Activated T-helper 17 cell treated with anti-CD3 and anti-CD28 coated beads, Interleukin-2, amount 50 U/mL, for 72 hours (primary cell): Measurements from ENCODE around the gene PRKCE. TPM values are rescaled to one million over a fixed set of nuclear protein-coding genes. Genes with fewer than 3 reads are reported as not detected.
"Not testable (repeated sequence)": the region's sequence is repeated elsewhere in the genome, so short reads cannot be mapped to it uniquely, and the experiment has no call there.

ENCODE experiments used
- ATAC-seq: fragments of 150-1000 bp; cut with Tn5 transposase; replicated peaks from 2 replicates; pipeline ENCODE4 v1.10.0; 2021; ENCODE audit warnings: mild to moderate bottlenecking, moderate library complexity
- H3K27ac Mint-ChIP-seq: one replicate; pipeline ENCODE4 v1.8.0; 2022; ENCODE audit warnings: mixed read lengths
- H3K27me3 Mint-ChIP-seq: one replicate; pipeline ENCODE4 v1.8.0; 2022; ENCODE audit warnings: mixed read lengths
- H3K36me3 Mint-ChIP-seq: one replicate; pipeline ENCODE4 v1.8.0; 2022; ENCODE audit warnings: low read depth, mild to moderate bottlenecking, mixed read lengths
- H3K4me1 Mint-ChIP-seq: one replicate; pipeline ENCODE4 v1.8.0; 2022; ENCODE audit warnings: mixed read lengths
- H3K4me3 Mint-ChIP-seq: one replicate; pipeline ENCODE4 v1.8.0; 2022; ENCODE audit warnings: mild to moderate bottlenecking, mixed read lengths
- H3K9me3 Mint-ChIP-seq: one replicate; pipeline ENCODE4 v1.8.0; 2022; ENCODE audit warnings: mixed read lengths
- total RNA-seq, 2 donors: library from RNA; stranded (reverse); gene quantifications; one replicate each; pipeline ENCODE4 v1.2.3, GENCODE V29; 2022

The PRKCE gene
- total RNA-seq, 2 donors from 2014 or later: 15.9 to 16.6 TPM

DNA sequence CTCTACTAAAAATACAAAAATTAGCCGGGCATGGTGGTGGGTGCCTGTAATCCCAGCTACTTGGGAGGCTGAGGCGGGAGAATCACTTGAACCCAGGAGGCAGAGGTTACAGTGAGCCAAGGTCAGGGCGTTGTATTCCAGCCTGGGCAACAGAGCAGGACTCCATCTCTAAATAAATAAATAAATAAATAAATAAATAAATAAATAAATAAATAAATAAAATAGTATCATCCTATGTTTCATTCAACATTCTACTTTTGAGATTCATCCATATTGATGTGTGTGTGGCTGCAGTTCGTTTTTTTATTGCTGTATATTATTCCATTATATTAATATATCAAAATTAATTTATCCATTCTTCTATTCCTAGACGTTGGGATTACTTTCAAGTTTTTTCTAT lies 207.4 kb downstream of the PRKCE start:
- not testable (repeated sequence) for H3K36me3 Mint-ChIP-seq, H3K27ac Mint-ChIP-seq, H3K4me3 Mint-ChIP-seq, H3K9me3 Mint-ChIP-seq, ATAC-seq, H3K27me3 Mint-ChIP-seq
- peaks cover 20% of the 10 kb centered on the region for H3K4me1 Mint-ChIP-seq

DNA sequence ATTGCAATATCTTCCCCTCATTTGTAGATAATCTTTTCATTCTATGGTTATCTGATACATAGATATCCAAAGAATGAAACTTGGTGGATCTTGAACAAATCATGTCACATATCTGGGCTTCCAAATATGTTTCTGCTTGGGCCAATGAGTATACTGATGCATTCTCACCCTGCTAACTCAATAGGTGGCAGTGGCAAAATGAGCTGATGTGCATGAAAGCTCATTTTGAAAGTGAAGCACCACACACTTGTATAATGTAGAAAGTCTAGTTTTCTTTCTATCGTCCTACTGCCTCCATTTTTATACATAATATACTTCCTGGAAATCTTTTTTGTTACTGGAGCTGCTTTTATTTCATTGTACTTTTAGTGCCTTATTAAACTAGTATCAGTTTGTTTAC lies 208.2 kb downstream of the PRKCE start:
- no peaks in the 10 kb centered on the region for H3K9me3 Mint-ChIP-seq
- ATAC-seq: peak; percentile 55
- no peaks in the 10 kb centered on the region for H3K27me3 Mint-ChIP-seq
- peaks cover 20% of the 10 kb centered on the region for H3K4me1 Mint-ChIP-seq
- no peaks in the 10 kb centered on the region for H3K36me3 Mint-ChIP-seq
- H3K27ac Mint-ChIP-seq: no peak overlapping the region
- peak overlapping the region; percentile 71 for H3K4me3 Mint-ChIP-seq

GRCh38 chr2:45860136-45861121 lies 209.0 kb downstream of the PRKCE start:
- peak overlapping the region; percentile 71 for H3K4me3 Mint-ChIP-seq
- no peaks in the 10 kb centered on the region for H3K9me3 Mint-ChIP-seq
- no peaks in the 10 kb centered on the region for H3K36me3 Mint-ChIP-seq
- peak overlapping the region; percentile 80 for H3K27ac Mint-ChIP-seq
- peaks cover 20% of the 10 kb centered on the region for H3K4me1 Mint-ChIP-seq
- ATAC-seq: peak; percentile 45
- no peaks in the 10 kb centered on the region for H3K27me3 Mint-ChIP-seq

DNA sequence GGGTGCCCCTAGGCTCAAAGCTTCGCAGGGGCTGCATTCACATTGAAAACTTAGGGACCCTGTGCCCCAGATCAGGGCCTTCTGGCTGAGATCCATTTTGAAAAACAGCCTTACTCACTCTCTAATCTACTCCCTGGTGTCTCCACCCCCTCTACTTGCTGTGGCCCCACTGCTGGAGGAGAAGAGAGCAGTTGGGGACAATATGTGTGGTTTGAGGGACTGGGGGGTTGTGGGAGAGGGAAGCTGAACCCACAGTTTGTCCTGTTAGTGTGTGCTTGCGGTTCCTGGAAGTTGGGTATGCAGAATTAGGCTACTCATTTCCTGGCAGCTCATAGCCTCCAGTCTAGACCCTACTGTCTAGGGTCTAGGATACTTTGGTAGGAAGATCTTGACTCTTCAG lies 211.4 kb downstream of the PRKCE start:
- Mint-ChIP-seq H3K4me1 (peaks cover 20% of the 10 kb centered on the region), H3K9me3 (no peaks in the 10 kb centered on the region), H3K4me3 (peak overlapping the region; percentile 11), H3K27ac (no peak overlapping the region), H3K36me3 (no peaks in the 10 kb centered on the region), H3K27me3 (no peaks in the 10 kb centered on the region)
- ATAC-seq: peak; percentile 56

DNA sequence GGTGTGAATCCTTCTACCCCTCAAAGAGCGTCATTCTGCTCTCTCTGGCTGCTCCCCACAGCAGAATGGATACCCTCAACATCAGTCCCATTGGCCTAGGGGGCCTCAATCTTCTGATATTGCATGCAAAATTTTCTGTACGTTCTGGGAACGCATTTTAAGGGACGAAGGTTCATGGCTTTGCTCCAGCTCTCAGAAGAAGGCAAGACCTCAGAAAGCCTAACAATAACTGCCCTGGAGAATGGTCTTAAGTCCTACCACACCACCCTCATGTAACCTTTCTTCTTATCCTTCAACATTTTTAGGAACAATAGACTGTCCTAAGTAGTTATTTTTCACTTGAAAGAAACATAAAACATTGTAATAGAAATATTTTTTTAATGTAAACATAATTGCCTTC lies 212.6 kb downstream of the PRKCE start:
- peaks cover 20% of the 10 kb centered on the region for H3K4me1 Mint-ChIP-seq
- no peaks in the 10 kb centered on the region for H3K27me3 Mint-ChIP-seq
- ATAC-seq: no peak
- no peak overlapping the region for H3K27ac Mint-ChIP-seq
- no peaks in the 10 kb centered on the region for H3K36me3 Mint-ChIP-seq
- H3K9me3 Mint-ChIP-seq: no peaks in the 10 kb centered on the region
- no peak overlapping the region for H3K4me3 Mint-ChIP-seq

GRCh38 chr2:45867349-45867748 lies 215.9 kb downstream of the PRKCE start:
- Mint-ChIP-seq H3K27ac (no peak overlapping the region), H3K27me3 (no peaks in the 10 kb centered on the region), H3K36me3 (no peaks in the 10 kb centered on the region), H3K4me3 (no peak overlapping the region), H3K4me1 (peaks cover 3% of the 10 kb centered on the region), H3K9me3 (no peaks in the 10 kb centered on the region)
- no peak for ATAC-seq

- H3K4me3 Mint-ChIP-seq: no peak overlapping the region
- no peak overlapping the region for H3K27ac Mint-ChIP-seq
- no peaks in the 10 kb centered on the region for H3K9me3 Mint-ChIP-seq
- no peak for ATAC-seq
- H3K36me3 Mint-ChIP-seq: no peaks in the 10 kb centered on the region
- no peaks in the 10 kb centered on the region for H3K27me3 Mint-ChIP-seq
- peaks cover 4% of the 10 kb centered on the region for H3K4me1 Mint-ChIP-seq
Observed at GRCh38 chr2:45867800-45868199, 216.3 kb downstream of the PRKCE start.

DNA sequence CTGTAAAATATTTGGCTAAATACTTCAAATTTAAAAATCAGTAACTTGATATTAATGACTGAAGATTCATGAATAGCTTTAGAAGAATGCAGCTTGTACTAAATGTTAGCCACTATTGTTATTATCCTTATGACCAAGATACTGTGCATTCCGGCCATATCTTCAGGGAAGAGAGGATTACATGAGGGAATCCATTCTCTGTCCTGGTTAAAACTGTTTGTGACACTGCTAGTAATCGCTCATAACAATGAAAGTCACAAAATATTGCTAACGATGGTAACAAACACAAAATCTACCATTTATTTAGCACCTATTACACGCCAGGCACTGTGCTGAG lies 217.7 kb downstream of the PRKCE start:
- Mint-ChIP-seq H3K4me1 (peaks cover 4% of the 10 kb centered on the region), H3K27ac (no peak overlapping the region), H3K4me3 (no peak overlapping the region), H3K27me3 (no peaks in the 10 kb centered on the region), H3K36me3 (no peaks in the 10 kb centered on the region), H3K9me3 (no peaks in the 10 kb centered on the region)
- ATAC-seq: no peak

GRCh38 chr2:45871025-45871424 lies 219.6 kb downstream of the PRKCE start:
- Mint-ChIP-seq H3K4me3 (no peak overlapping the region), H3K36me3 (no peaks in the 10 kb centered on the region), H3K27ac (no peak overlapping the region), H3K27me3 (no peaks in the 10 kb centered on the region), H3K9me3 (peaks cover 6% of the 10 kb centered on the region), H3K4me1 (peaks cover 4% of the 10 kb centered on the region)
- ATAC-seq: no peak

DNA sequence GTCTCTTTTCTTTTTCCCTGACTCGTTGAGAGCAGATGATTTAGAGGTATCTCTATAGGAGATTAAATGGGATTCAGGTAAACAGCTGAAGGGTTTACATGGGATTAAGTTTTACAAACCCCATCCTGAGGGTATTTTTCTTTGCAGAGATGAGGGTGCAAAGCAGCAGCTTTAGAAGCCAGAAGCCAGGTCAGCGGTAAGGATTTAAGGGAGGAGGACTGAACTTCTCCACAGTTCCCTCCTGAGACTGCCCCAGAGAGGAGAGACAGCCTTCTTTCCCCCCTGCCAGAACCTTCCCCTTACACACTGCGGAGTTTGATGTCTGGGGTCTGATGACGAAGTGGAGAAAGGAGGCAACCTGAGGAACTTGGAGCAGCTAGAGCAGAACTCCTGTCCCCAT lies 220.1 kb downstream of the PRKCE start:
- H3K9me3 Mint-ChIP-seq: peaks cover 11% of the 10 kb centered on the region
- H3K36me3 Mint-ChIP-seq: peaks cover 3% of the 10 kb centered on the region
- no peak overlapping the region for H3K27ac Mint-ChIP-seq
- ATAC-seq: no peak
- peaks cover 4% of the 10 kb centered on the region for H3K4me1 Mint-ChIP-seq
- no peak overlapping the region for H3K4me3 Mint-ChIP-seq
- no peaks in the 10 kb centered on the region for H3K27me3 Mint-ChIP-seq

GRCh38 chr2:45872211-45872610 lies 220.7 kb downstream of the PRKCE start:
- Mint-ChIP-seq H3K9me3 (peaks cover 13% of the 10 kb centered on the region), H3K27ac (no peak overlapping the region), H3K36me3 (peaks cover 6% of the 10 kb centered on the region), H3K4me3 (no peak overlapping the region), H3K27me3 (no peaks in the 10 kb centered on the region), H3K4me1 (peaks cover 4% of the 10 kb centered on the region)
- no peak for ATAC-seq

DNA sequence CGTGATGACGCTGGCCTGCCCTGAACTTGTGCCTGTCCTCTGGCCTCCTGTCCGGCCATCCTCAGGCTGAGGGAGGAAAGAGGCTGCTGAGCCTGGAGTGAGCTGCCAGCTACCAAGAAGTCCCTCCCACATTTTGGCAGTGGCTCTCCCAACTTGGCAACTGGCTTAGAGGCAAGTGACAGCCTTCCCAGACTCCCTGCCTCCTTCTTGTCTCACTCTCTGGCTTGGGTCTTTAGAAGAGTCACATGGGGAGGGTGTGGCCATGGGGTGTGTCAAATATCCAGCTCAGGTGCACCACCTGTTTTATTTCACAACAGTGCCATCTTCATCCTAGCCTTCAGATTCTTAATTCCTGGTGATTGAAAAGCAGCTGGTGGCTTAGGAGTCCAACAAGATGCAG lies 222.9 kb downstream of the PRKCE start:
- Mint-ChIP-seq H3K36me3 (peaks cover 6% of the 10 kb centered on the region), H3K4me1 (peaks cover 4% of the 10 kb centered on the region), H3K4me3 (no peak overlapping the region), H3K27me3 (no peaks in the 10 kb centered on the region), H3K9me3 (peaks cover 13% of the 10 kb centered on the region), H3K27ac (no peak overlapping the region)
- no peak for ATAC-seq

GRCh38 chr2:45876611-45877010 lies 225.1 kb downstream of the PRKCE start:
- H3K27ac Mint-ChIP-seq: no peak overlapping the region
- peaks cover 4% of the 10 kb centered on the region for H3K4me1 Mint-ChIP-seq
- no peaks in the 10 kb centered on the region for H3K27me3 Mint-ChIP-seq
- peaks cover 6% of the 10 kb centered on the region for H3K36me3 Mint-ChIP-seq
- no peak overlapping the region for H3K4me3 Mint-ChIP-seq
- peaks cover 13% of the 10 kb centered on the region for H3K9me3 Mint-ChIP-seq
- no peak for ATAC-seq

DNA sequence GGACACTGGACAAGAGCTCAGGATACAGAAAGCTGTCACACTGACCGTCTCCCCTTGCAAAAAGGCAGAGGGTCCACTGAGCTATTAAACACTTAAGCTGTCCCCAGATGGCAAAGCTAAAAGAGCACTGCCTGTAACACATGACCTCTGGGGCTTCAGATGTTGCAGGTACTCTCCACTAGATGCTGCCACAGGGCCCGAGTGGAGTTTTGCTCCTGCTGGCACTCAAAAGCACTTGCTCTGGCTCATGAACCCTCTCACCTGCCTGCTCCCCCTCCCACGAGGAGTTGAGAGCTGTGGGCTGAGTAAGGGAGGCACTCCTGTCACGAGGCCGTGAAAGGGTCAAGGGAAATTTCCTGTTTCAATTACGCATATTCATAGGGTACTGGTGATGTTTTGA lies 227.9 kb downstream of the PRKCE start:
- H3K36me3 Mint-ChIP-seq: peaks cover 6% of the 10 kb centered on the region
- H3K4me1 Mint-ChIP-seq: no peaks in the 10 kb centered on the region
- H3K4me3 Mint-ChIP-seq: no peak overlapping the region
- no peak for ATAC-seq
- no peak overlapping the region for H3K27ac Mint-ChIP-seq
- H3K27me3 Mint-ChIP-seq: no peaks in the 10 kb centered on the region
- H3K9me3 Mint-ChIP-seq: peaks cover 13% of the 10 kb centered on the region

- ATAC-seq: no peak
- Mint-ChIP-seq H3K9me3 (peaks cover 13% of the 10 kb centered on the region), H3K36me3 (peaks cover 6% of the 10 kb centered on the region), H3K27me3 (no peaks in the 10 kb centered on the region), H3K27ac (no peak overlapping the region), H3K4me3 (no peak overlapping the region), H3K4me1 (no peaks in the 10 kb centered on the region)
Observed at GRCh38 chr2:45879936-45880335, 228.5 kb downstream of the PRKCE start.
